ENCODE data around the gene DAPK1. TPM values are rescaled to one million over a fixed set of nuclear protein-coding genes. Genes with fewer than 3 reads are reported as not detected.

The DAPK1 gene
- total RNA-seq, 1 experiment from 2014 or later = 0.03 TPM

DNA sequence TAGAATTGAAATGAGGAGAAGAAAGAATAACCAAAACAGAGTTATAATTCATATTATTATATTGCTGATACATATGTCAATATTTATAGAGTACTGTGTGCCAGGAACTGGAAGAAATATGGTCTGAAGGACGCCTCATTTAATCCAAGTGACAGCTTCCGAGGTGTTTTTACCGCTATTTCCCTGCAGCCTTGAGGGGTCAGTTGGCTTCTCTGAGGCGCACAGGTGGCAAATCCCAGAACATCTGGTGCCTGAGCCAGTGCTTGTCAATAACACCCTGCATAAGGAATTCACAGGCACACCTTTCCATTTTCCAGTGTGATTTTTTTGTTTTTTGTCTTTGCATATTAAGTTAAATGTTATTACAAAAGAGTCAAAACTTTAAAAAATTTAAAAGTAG lies 185.0 kb downstream of the DAPK1 start:
- DNase-seq (ENCODE audit: low read depth) = no peak

DNA sequence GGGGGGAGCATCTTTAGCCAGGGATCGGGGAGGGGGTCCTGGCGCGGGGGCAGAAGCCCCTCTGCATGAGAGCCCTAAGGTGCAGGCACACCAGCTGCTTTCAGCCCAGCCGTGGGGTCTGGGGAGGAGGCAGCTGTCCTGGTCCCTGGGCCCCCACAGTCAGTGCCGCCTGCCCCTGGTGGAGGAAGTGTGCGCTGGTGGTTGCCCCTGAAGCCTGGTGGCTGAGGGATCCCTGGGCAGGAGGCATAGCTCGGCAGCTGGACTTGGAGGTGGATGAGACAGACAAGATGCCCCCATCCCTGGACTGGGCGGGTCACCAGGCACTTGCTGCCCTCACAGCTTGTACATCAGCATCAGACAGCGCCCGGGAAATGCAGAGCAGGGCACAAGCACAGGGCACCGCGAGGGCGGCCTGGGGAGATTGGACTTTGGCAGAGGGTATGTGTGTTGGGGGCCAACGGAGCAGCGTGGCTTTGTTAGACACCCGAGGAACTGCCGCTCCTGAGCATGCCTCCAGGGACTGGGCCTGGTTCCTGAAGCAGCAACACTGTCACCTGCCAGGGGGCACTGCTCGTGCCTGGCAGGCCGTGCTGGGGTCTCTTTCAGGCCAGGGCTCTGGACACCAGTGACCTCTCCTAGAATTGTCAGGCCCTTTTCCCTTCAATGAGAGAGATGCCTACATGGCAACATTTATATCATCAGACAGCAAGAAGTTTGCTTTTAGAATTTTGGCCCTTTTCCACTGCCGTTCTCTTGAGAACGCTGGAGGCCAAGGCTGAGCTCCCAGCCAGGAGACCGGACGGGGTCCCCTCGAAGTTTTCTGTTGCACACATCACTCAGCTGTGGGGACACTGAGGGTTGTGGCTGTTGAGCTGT lies 186.3 kb downstream of the DAPK1 start:
- DNase-seq (ENCODE audit: low read depth) = no peak

DNA sequence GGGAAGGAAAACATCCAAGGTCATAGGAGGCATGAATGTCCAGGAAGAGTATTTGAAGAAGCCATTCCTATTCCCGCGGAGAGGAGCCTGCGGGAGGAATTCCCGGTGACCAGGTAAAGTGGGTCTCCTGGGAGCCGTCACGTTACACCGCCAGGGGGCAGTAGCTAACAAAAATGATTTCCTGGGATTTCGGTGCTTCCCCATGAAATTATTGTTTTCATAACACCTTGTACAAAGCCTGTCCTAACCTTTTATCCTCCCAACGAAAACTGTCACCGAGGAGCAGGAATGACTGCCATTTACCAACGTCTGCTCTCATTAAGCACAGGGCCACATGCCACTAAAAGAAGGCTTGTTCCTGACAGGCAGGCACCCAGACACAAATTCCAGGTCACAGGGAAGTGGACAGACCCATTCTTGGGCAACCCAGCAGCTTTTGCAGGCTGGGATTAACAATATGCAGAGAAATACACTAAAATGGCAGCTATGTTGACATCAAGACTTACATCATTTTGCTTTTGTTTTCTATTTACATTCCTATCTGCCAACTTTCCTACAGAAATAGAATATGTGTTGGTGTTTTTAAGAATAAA lies 187.1 kb downstream of the DAPK1 start:
- peak; percentile 41 for DNase-seq (ENCODE audit: low read depth)

DNA sequence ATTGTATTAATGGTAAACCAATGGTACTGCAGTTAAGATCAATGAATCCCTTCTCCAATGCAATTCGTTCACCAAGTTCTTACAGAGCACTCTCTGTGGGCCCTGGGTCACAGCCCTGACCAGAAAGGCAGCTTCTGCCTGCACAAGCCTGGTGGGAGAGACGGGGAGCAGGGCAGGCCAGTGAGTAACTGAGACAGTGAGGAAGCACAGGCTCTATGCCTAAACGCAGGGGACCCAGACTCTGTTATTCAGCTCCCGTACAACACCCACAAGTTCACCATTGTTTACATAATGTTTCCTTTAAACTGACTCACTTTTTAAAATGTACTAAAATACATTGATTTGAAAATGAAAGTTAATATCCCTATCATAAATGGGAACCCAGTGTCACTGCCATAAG lies 187.8 kb downstream of the DAPK1 start:
- DNase-seq (ENCODE audit: low read depth) = no peak

GRCh38 chr9:87685871-87686519 lies 188.3 kb downstream of the DAPK1 start:
- no peak for DNase-seq (ENCODE audit: low read depth)

DNA sequence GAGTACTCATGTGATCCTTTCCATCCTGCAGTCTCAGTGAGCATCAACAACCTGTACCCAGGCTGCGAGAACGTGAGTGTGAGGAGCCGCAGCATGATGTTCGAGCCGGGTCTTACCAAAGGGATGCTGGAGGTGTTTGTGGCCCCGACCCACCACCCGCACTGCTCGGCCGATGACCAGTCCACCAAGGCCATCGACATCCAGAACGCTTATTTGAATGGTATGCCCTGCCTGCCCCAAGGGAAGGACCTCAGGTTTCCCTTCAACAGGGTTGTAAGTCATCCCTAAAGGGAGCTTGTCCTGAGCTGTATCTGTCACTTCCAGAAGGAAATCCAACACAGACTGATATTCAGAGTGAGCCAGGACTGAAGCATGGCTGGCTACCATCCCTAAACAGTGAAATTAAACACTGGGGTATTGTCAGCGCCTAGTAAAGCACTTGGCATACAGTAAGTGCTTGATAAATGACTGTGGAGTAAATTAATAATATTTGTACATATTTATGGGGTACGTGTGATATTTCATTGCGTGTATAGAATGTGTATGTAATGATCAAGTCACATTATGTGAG lies 188.9 kb downstream of the DAPK1 start:
- no peak for DNase-seq (ENCODE audit: low read depth)

GRCh38 chr9:87687207-87687606 lies 189.5 kb downstream of the DAPK1 start:
- no peak for DNase-seq (ENCODE audit: low read depth)

- no peak for DNase-seq (ENCODE audit: low read depth)
Observed at GRCh38 chr9:87694236-87694755, 196.6 kb downstream of the DAPK1 start.

DNA sequence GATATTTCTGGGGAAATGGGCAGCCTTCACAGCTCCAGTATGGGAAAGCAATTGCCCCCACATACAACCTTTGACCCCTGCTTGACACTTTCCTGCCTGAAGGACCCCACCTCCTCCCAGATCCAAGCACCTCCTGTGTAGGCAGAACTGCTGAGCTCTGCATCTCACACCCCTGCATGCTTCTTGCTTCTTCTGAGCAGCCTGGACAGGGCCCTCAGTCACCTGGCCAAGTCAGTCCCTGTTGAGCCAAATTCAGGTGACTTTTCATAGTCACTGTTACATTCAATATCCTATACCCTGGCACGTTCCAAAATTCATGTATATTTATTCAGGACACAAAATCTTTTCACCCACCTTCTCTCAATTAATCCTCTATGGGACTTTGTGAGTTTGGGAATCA lies 197.9 kb downstream of the DAPK1 start:
- no peak for DNase-seq (ENCODE audit: low read depth)

DNA sequence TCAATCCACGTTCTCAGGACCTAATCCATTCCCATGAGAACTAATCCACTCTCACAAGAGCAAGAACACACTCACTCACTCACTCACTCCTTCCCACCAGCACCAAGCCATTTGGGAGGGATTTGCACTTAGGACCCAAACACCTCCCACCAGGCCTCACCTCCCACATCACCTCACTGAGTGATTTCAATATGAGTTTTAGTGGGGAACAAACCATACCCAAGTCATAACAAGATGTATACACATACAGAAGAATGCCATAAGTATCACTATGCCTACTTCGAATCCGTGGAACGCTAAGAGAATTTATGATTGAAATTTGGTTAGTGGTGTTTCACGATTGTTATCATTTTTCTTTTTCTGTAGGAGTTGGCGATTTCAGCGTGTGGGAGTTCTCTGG lies 199.0 kb downstream of the DAPK1 start:
- no peak for DNase-seq (ENCODE audit: low read depth)

GRCh38 chr9:87698069-87698809 lies 200.6 kb downstream of the DAPK1 start:
- no peak for DNase-seq (ENCODE audit: low read depth)

GRCh38 chr9:87699835-87700234 lies 202.2 kb downstream of the DAPK1 start:
- DNase-seq (ENCODE audit: low read depth) = no peak

DNA sequence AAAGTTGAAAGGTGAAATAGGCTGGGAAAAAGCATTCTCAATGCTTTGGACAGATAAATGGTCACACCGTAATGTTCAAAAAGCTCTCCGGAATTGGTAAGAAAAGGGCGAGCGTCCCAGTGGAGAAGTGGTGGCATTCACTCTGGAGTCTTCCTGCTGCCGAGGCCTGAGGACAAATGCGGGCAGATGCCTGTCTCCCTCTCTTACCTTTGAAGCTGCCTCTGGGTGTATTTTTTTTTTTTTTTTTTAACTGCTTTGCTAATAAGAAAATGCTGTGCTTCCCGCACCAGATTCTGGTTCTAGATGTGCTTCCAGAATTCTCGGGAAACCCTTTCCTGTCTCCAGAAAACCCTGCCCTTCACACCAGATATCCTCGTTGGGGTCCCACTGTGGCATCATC lies 203.8 kb downstream of the DAPK1 start:
- DNase-seq (ENCODE audit: low read depth) = no peak

DNA sequence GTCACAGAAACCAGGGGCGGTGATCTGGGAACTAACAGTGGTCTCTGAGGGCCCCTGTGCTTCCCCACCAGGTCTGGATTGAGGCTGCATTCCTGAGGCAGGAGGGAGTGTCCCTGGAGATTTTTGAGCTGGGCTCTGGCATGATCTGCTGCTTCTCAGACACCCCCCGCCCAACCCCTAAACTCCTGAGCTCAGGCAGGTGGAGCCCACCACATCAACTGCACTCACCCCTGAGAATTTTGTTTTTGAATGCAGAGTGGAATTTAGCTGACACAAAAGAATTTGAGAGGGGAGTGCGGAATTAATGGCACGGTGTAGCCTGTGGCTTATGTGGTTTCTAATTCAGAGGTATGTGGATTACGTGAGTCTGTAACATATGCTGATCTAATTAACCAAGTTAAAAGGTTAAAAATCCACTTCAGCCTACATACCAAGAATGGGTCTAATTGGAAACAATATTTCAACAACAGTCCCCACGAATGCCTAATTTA lies 204.3 kb downstream of the DAPK1 start:
- DNase-seq (ENCODE audit: low read depth) = no peak

DNA sequence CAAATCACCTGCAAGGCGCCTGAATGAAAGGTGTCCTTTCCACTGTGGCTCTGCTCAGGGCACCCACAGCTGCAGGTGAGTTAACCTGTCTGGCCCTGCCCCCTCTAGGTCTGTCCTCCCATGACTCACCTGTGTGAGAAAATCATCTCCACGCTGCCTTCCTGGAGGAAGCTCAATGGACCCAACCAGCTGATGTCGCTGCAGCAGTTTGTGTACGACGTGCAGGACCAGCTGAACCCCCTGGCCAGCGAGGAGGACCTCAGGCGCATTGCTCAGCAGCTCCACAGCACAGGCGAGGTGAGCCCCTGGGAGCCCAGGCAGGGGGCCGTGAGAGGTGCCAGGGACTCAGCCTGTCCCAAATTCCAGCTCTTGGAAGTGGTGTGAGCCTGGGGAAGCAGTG lies 205.3 kb downstream of the DAPK1 start:
- no peak for DNase-seq (ENCODE audit: low read depth)

DNA sequence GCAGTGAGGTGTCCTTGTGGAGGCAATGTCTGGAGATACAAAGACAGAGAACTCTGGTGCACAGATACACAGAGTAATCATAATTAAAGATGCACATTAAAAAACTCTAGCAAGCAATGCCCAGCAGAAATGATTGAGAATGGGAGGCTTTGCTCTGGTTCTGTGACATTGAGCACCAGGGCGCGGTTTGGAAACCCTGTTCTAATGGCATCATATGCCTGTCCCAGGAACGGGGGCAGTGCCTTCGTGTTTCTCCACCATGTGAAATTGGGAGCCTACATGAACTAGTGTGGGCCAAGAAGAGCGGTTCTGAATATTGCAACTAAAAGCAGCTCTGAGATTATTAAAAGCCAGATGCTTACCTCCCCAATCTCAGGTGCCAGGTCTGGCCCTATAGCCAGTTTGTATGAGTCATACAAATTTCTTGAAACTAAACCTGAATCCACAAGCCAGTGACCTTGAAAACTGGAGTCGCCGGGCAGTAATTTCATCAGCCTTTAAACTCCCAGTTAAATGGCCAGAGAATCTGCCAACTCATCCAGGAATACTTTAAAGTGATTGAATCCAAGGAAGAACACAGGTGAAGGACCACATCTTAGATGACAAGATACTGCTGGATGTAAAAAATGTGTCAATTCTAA lies 206.1 kb downstream of the DAPK1 start:
- DNase-seq (ENCODE audit: low read depth) = no peak

GRCh38 chr9:87704342-87704741 lies 206.7 kb downstream of the DAPK1 start:
- no peak for DNase-seq (ENCODE audit: low read depth)

DNA sequence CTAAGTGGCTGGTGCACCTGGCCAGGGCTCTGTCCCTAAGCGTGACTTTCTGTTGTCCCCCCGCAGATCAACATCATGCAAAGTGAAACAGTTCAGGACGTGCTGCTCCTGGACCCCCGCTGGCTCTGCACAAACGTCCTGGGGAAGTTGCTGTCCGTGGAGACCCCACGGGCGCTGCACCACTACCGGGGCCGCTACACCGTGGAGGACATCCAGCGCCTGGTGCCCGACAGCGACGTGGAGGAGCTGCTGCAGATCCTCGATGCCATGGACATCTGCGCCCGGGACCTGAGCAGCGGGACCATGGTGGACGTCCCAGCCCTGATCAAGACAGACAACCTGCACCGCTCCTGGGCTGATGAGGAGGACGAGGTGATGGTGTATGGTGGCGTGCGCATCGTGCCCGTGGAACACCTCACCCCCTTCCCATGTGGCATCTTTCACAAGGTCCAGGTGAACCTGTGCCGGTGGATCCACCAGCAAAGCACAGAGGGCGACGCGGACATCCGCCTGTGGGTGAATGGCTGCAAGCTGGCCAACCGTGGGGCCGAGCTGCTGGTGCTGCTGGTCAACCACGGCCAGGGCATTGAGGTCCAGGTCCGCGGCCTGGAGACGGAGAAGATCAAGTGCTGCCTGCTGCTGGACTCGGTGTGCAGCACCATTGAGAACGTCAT lies 208.5 kb downstream of the DAPK1 start:
- DNase-seq (ENCODE audit: low read depth) = no peak

DNA sequence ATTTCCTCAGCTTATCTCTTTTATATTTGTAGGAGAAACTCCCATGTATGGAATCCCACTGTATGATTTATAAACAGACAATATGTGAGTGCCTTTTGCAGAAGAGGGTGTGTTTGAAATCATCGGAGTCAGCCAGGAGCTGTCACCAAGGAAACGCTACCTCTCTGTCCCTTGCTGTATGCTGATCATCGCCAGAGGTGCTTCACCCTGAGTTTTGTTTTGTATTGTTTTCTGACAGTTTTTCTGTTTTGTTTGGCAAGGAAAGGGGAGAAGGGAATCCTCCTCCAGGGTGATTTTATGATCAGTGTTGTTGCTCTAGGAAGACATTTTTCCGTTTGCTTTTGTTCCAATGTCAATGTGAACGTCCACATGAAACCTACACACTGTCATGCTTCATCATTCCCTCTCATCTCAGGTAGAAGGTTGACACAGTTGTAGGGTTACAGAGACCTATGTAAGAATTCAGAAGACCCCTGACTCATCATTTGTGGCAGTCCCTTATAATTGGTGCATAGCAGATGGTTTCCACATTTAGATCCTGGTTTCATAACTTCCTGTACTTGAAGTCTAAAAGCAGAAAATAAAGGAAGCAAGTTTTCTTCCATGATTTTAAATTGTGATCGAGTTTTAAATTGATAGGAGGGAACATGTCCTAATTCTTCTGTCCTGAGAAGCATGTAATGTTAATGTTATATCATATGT lies 210.3 kb downstream of the DAPK1 start:
- DNase-seq (ENCODE audit: low read depth) = no peak
